HG02973 (cell line): ENCODE results near the gene TAF6.
A peak's percentile ranks its signal among the peaks of the same experiment; 100 is the strongest.

Experiments
- ATAC-seq: cut with Tn5 transposase; IDR thresholded peaks from one replicate; pipeline ENCODE4 v1.9.1; 2021; ENCODE audit warnings: moderate library complexity; ENCODE audit not compliant: unreplicated experiment

TAF6 gene

DNA sequence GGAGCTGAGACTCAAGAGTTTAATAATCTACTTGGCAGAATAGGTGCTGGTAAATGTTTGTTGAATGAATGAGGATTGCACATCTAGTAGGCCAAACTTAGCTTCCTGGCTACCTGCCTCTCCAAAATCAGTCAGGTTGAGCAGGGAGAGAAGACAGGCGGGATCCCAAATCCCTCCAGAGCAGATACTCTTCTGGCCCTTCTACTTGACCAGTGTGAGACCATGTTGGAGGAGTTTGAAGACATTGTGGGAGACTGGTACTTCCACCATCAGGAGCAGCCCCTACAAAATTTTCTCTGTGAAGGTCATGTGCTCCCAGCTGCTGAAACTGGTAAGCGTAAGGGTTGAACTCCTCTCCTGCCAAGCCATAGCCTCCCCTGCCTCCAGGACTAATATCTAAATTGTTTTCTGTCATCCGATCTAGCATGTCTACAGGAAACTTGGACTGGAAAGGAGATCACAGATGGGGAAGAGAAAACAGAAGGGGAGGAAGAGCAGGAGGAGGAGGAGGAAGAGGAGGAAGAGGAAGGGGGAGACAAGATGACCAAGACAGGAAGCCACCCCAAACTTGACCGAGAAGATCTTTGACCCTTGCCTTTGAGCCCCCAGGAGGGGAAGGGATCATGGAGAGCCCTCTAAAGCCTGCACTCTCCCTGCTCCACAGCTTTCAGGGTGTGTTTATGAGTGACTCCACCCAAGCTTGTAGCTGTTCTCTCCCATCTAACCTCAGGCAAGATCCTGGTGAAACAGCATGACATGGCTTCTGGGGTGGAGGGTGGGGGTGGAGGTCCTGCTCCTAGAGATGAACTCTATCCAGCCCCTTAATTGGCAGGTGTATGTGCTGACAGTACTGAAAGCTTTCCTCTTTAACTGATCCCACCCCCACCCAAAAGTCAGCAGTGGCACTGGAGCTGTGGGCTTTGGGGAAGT, 5.4 kb upstream of the TAF6 start:
- ATAC-seq = no peak

- no peak for ATAC-seq
Observed at GRCh38 chr7:100122568-100122967, 3.4 kb upstream of the TAF6 start.

- no peak for ATAC-seq
Observed at GRCh38 chr7:100122067-100122466, 2.9 kb upstream of the TAF6 start.

DNA sequence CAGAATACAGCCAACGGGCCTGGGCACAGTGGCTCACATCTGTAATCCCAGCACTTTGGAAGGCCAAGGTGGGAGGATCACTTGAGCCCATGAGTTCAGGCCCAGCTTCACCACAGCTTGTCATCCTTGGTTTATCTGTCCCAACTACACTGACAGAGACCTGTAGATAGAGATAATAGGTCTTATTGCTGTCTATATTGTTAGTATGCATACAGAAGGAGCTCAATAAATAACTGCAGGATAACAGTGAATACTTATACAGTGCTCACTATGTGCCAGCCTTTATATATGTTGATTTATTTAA, 1.5 kb upstream of the TAF6 start:
- ATAC-seq = no peak

DNA sequence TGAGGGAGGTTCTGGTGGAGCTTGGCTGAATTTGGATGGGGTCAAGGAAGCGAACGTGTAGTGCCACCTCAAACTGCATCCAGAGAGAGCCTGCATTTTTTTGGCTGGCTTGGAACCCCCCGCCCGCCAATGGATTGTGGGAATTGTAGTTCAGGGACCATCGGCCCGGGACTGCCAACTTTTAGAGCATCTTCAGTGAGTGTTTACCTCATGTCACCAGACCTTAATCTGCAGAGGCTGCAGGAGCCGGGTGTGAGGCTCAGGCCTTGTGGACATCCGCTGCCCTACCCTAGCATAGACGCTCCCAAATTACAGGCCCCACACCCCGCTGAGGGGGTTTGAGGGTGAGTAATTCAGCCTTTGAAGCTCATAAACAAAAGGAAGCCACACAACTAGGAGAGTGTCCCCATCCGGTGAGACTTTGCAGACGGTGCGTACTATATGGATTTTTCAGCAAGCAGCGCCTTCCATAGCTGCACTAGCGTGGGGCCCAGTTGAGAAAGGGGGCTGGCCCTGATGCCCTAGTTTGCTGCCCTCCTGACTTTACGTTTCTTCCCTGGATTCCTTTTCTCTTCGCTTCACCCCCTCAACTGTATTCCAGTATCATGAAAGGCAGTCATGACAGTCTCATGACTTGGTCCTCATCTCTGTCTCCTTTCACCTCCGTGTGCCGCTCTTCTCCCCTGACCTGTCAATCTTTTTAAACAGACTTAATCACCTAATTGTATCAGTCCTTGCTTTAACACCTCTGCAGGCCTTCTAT, 993 bp upstream of the TAF6 start:
- ATAC-seq = peak; percentile 16

- ATAC-seq = no peak
Observed at GRCh38 chr7:100118388-100119071, 628 bp downstream of the TAF6 start.

DNA sequence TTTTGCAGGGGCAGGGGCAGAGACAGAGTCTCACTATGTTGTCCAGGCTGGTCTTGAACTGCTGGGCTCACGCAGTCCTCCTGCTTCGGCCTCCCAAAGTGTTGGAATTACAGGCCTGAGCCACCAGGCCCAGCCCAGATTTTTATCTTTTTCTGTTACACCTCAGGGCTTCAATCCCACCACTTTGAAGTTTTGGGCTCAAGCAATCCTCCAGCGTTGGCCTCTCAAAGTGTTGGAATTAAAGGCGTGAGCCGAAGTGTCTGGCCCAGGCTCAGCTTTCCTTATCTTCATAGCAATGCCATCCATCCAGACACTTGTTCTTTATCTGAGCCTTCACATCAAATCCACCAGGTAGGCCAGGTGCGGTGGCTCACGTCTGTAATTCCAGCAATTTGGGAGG, 4.1 kb downstream of the TAF6 start:
- no peak for ATAC-seq

DNA sequence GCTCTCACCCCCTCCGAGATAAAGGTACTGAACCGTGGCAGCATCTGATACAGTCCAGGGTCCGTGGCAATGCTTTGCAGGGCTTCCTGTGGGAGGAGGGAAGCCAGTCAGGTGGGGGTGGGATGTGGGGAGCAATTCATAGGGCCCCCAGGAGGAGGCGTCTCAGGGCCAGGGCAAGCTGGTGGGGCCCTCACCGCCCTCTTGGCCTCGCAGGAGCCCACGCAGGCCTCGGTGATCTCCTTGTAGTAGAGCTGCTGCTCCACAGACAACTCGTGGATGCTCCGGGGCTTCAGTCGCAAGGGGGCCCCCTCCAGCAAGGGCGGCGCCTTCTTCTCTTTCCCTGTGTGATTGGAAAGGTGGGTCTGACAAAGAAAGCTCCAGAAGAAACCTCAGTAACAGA, 7.2 kb downstream of the TAF6 start:
- no peak for ATAC-seq

- ATAC-seq = no peak
Observed at GRCh38 chr7:100111156-100111555, 8.0 kb downstream of the TAF6 start.

- no peak for ATAC-seq
Observed at GRCh38 chr7:100109521-100110163, 9.5 kb downstream of the TAF6 start.

DNA sequence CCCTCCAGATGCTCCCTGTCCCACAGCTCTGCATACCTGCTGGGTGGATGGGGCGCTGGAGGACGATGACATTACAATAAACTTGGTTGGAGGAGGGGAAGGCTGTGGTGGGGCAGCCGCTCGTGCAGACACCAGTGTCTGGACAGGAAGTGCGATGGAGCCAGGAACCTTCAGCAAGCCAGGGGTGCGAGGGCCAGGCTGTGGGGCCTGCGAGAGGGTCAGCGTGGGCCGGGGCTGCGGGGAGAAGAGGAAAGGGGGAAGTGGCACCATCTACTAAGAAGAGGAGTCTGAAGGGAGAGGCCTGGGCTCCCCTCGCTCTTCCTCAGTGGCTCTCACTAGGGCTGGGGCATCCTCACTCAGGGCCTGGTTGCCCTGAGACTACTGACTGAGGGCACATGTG, 11.3 kb downstream of the TAF6 start:
- ATAC-seq = no peak

DNA sequence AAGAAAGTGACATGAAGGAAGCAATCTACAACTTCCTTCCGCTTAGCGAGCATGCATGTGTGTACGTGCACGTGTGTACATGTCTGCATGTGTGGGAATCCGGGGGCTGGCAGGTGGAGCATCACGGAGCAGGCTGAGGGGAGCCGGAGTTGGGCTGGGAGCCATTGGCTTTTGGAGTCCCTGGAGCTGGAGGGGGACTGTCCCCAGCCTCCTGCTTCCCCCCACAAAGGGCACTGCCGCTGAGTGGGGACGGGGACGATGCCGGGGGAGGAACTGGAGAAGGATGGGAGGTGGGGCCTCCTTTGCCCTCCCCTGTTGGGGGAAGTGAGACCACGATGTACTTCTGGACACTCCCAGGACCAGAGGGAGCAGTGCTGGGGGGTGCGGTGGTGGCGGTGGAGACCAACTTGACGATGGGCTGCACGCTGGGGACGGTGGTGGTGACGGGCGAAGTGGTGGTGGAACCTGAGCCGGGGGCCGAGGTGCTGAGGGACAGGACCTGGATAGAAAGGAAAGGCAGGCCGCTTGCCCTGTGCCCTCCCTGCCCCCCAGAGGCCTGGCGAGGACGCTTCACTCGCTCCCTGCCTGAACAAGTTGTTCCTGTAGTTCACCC, 11.9 kb downstream of the TAF6 start:
- no peak for ATAC-seq

GRCh38 chr7:100106633-100107032, 12.5 kb downstream of the TAF6 start:
- ATAC-seq = no peak

DNA sequence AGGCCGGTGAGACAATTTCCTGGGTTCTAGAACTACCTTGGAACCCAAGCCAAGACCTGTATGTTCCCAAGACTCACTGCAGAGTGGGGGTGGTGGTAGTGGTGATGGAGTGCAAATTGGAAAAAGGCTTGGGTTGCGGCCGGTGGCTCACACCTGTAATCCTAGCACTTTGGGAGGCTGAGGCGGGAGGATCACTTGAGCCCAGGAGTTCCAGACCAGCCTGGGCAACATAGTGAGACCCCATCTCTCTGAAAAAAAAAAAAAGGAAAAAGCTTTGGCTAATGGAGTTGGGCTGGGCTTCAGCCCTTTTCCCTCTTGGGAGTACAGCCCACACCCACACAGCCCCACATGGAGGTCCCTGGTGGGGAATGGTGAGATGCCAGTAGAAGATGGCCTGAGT, 13.6 kb downstream of the TAF6 start:
- no peak for ATAC-seq

DNA sequence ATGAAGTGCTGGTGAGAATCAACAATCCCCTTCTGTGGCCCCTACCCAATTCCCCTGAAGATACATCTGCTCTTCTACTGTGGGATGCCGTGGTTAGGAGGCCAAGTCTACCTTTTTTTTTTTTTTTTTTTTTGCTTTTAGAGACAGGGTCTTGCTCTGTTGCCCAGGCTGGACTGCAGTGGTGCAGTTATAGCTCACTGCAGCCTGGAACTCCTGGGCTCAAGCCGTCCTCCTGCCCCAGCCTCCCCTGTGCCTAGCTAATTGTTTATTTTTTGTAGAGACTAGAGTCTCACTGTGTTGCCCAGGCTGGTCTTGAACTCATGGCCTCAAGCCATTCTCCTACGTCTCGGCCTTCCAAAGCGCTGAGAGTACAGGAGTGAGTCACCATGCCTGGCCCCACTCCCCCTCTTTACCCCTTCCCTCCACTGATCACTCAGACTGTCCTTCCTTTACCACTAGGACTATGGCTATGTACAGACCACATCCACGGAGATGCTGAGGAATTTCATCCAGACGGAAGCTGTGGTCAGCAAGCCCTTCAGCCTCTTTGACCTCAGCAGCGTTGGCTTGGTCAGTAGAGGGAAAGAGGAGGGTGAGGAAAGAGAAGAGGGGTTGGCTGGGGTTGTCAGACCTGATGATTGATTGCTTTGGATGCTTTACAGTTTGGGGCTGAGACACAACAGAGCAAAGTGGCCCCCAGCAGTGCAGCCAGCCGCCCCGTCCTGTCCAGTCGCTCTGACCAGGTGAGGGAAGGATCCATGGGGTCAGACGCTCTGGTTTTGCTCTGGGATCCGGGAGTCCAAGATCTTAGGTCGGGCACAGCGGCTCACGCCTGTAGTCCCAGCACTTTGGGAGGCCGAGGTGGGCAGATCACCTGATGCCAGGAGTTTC, 16.0 kb downstream of the TAF6 start:
- ATAC-seq = no peak

DNA sequence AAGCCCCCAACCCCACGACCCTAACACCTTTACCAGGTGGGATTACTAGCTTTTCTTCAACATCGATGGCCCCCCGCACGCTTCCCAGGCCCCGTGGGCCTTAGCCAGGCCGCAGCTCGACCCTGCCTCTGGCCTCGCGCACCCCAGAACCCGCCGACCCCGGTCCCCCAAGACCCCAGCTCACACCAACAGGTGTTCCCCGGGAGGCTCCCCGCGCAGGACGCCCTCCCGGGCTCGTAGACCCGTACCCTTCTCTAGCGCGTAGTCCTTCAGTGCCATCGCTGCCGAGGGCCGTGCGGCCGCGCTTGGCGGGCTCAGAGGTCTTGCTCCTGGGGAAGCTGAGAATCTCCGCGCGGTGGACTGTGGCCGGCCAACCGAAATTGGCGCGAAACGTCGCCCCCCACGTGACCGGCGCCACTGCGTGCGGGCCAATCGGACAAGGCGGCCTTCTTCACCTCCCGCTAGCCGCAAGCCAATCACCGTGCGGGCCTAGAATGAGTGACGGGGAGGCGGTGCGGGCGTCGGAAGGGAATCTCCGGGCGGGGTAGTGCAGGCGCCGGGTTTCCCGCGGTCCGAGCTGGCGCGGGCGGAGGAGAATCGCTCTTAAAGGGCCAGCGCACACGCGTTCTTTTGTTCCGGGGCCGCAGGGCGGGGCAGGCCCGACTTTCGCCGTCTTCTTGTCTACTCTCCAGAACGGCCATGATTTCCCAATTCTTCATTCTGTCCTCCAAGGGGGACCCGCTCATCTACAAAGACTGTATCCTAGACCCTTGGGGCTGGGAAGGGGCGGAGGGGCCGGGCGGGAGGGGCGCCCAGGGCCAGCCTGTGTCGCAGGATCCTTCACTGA, 17.9 kb downstream of the TAF6 start, which contains the start of the genes AP4M1 and MCM7:
Gene AP4M1 (plus strand): TSS at position 628 of the 847 bp plus-strand sequence. CDS start 72 bp downstream, at position 700.
Gene MCM7 (minus strand): TSS at position 382 of the 847 bp plus-strand sequence. CDS start 103 bp downstream, at position 279.
- peak; percentile 79 for ATAC-seq

DNA sequence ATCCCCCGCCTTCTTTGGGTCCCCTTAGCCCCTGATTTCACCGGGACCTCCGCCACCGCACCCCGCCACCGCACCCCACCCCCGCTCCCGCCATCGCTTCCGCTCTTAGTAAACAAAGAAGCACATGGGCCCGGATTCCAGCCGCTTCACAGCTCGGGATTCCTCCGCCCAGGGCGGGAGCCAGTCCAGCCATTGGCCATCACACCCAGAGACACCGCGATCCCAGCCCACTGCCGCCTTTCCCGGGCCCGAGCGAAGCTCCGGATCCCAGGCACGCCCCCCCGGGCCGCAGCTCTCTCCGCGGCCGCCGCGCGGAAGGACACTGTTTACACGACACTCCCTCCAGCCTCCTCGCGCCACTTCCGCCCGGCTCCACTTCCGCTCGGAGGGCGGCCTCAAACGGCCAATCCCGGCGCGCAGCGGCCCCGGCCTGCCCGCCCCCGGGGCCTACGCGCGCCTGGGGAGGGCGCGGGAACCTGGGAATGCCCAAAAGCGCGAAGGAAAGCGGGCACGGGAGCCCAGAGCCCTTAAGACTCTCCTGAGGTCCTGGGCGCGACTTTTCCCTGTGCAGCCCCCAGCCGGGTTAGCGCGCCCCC, 18.6 kb downstream of the TAF6 start:
- peak; percentile 55 for ATAC-seq

GRCh38 chr7:100099452-100099851, 19.7 kb downstream of the TAF6 start:
- ATAC-seq = no peak
